ENCODE measurements around the gene TOLLIP.

DNA sequence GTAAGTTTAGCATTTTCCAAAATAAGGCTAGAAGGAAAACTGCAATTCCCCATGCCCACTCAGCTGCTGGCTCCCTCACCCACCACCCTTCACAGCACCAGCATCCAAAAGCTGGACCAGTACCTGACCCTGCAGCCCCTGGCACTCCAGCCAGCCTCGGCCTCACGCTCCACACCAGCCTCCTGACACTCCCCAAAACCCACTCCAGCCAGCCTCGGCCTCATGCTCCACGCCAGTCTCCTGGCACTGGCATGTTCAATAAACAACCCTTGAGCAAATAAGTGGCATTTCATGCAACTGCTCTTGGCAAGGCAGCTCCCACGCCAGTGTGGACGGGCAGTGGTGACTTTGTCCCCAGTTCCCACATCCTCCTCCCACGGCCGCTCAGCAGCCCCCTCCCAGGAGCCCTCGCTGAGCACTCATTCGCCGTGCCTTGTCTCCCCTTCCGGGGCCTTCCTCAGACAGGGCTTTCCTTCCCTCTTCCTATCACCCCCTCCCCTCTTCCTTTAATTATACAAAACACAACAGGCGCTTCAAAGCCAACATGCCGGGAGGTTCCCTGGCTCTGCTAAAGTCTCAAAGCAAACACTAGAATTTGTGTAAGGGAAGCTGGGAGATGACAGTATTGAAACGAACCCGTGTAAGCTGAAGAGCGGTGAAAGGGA lies 6.8 kb downstream of the TOLLIP start:
- no peak for TF ChIP-seq SP1 (IDR thresholded peaks at IDR 0.05)
- TF ChIP-seq ELF4 (IDR thresholded peaks at IDR 0.05), result no peak
- TF ChIP-seq ARNT (IDR thresholded peaks at IDR 0.05), result no peak
- no peak for TF ChIP-seq LEF1 (IDR thresholded peaks at IDR 0.05; ENCODE audit: borderline replicate concordance)
- no peak for TF ChIP-seq BHLHE40 (IDR thresholded peaks at IDR 0.05; ENCODE audit: borderline replicate concordance)
- no peak for TF ChIP-seq SUZ12 (IDR thresholded peaks at IDR 0.05)
- no peak for TF ChIP-seq FOXM1 (IDR thresholded peaks at IDR 0.05; ENCODE audit: borderline replicate concordance)
- TF ChIP-seq ZNF384 (IDR thresholded peaks at IDR 0.05), result no peak
- TF ChIP-seq FOXA1 (IDR thresholded peaks at IDR 0.05), result no peak
- TF ChIP-seq HDGF (IDR thresholded peaks at IDR 0.05; ENCODE audit: borderline replicate concordance), result no peak
